Measurements from ENCODE around the gene ENTPD6. TPM values are rescaled to one million over a fixed set of nuclear protein-coding genes. Genes with fewer than 3 reads are reported as not detected.
"Not testable (repeated sequence)": the region's sequence is repeated elsewhere in the genome, so short reads cannot be mapped to it uniquely, and the experiment has no call there.

Gene ENTPD6
- total RNA-seq, 1 donor from 2014 or later = 43.0 TPM

GRCh38 chr20:25165128-25165527 is 30.4 kb upstream of the ENTPD6 start:
- Mint-ChIP-seq H3K4me1 (ENCODE audit: unreplicated experiment) (peaks cover 6% of the 10 kb centered on the region), H3K9me3 (ENCODE audit: unreplicated experiment) (no peaks in the 10 kb centered on the region), H3K4me3 (ENCODE audit: unreplicated experiment) (no peak overlapping the region), H3K27ac (ENCODE audit: unreplicated experiment) (no peak overlapping the region), H3K27me3 (ENCODE audit: unreplicated experiment) (no peaks in the 10 kb centered on the region), H3K36me3 (ENCODE audit: low read depth, unreplicated experiment) (no peaks in the 10 kb centered on the region)
- no peak for DNase-seq (ENCODE audit: low spot score)
- TF ChIP-seq CTCF (IDR thresholded peaks at IDR 0.05; ENCODE audit: unreplicated experiment) = no peak

DNA sequence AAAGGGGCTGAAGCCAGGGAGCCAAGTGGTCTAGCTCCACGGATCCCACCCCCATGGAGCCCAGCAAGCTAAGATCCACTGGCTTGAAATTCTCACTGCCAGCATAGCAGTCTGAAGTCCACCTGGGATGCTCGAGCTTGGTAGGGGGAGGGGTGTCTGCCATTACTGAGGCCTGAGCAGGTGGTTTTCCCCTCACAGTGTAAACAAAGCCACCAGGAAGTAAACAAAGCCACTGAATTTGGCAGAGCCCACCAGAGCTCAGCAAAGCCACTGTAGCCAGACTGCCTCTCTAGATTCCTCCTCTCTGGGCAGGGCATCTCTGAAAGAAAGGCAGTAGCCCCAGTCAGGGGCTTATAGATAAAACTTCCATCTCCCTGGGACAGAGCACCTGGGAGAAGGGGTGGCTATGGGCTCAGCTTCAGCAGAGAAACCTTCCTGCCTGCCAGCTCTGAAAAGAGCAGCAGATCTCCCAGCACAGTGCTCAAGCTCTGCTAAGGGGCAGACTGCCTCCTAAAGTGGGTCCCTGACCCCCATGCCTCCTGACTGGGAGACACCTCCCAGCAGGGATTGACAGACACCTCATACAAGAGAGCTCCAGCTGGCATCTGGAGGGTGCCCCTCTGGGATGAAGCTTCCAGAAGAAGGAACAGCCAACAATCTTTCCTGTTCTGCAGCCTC is 29.3 kb upstream of the ENTPD6 start:
- H3K9me3 Mint-ChIP-seq (ENCODE audit: unreplicated experiment); DNase-seq (ENCODE audit: low spot score); H3K4me1 Mint-ChIP-seq (ENCODE audit: unreplicated experiment); H3K36me3 Mint-ChIP-seq (ENCODE audit: low read depth, unreplicated experiment); H3K27ac Mint-ChIP-seq (ENCODE audit: unreplicated experiment); H3K27me3 Mint-ChIP-seq (ENCODE audit: unreplicated experiment); H3K4me3 Mint-ChIP-seq (ENCODE audit: unreplicated experiment): not testable (repeated sequence)

DNA sequence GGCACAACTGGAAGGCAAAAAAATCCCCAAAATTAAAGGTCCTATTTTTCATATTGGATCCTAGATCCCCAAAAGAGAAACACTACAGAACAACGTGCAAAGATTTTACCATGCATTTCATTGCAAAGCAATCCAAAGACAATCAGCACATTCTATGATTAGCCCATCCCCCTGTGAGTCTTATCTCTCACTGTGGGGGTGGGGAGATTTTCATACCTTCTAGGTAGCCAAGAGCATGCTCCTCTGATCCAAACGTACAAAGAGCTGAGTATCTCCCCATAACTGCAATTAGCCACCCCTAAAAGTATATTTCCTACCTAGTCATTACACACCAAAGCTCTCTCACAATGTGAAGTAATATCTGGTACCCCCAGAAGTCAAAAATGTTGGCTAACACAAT is 22.2 kb upstream of the ENTPD6 start:
- H3K27me3 Mint-ChIP-seq (ENCODE audit: unreplicated experiment) = no peaks in the 10 kb centered on the region
- H3K9me3 Mint-ChIP-seq (ENCODE audit: unreplicated experiment) = no peaks in the 10 kb centered on the region
- DNase-seq (ENCODE audit: low spot score) = no peak
- no peaks in the 10 kb centered on the region for H3K36me3 Mint-ChIP-seq (ENCODE audit: low read depth, unreplicated experiment)
- TF ChIP-seq CTCF (IDR thresholded peaks at IDR 0.05; ENCODE audit: unreplicated experiment) = no peak
- H3K4me3 Mint-ChIP-seq (ENCODE audit: unreplicated experiment) = no peak overlapping the region
- no peak overlapping the region for H3K27ac Mint-ChIP-seq (ENCODE audit: unreplicated experiment)
- H3K4me1 Mint-ChIP-seq (ENCODE audit: unreplicated experiment) = no peaks in the 10 kb centered on the region

GRCh38 chr20:25173886-25174308 is 21.6 kb upstream of the ENTPD6 start:
- Mint-ChIP-seq H3K4me1 (ENCODE audit: unreplicated experiment) (no peaks in the 10 kb centered on the region), H3K27ac (ENCODE audit: unreplicated experiment) (no peak overlapping the region), H3K27me3 (ENCODE audit: unreplicated experiment) (no peaks in the 10 kb centered on the region), H3K4me3 (ENCODE audit: unreplicated experiment) (no peak overlapping the region), H3K9me3 (ENCODE audit: unreplicated experiment) (no peaks in the 10 kb centered on the region), H3K36me3 (ENCODE audit: low read depth, unreplicated experiment) (no peaks in the 10 kb centered on the region)
- DNase-seq (ENCODE audit: low spot score) = no peak
- no peak for TF ChIP-seq CTCF (IDR thresholded peaks at IDR 0.05; ENCODE audit: unreplicated experiment)

GRCh38 chr20:25176184-25176583 is 19.3 kb upstream of the ENTPD6 start:
- H3K27ac Mint-ChIP-seq (ENCODE audit: unreplicated experiment) = no peak overlapping the region
- H3K9me3 Mint-ChIP-seq (ENCODE audit: unreplicated experiment) = no peaks in the 10 kb centered on the region
- no peak overlapping the region for H3K4me3 Mint-ChIP-seq (ENCODE audit: unreplicated experiment)
- DNase-seq (ENCODE audit: low spot score) = no peak
- H3K36me3 Mint-ChIP-seq (ENCODE audit: low read depth, unreplicated experiment) = no peaks in the 10 kb centered on the region
- H3K4me1 Mint-ChIP-seq (ENCODE audit: unreplicated experiment) = no peaks in the 10 kb centered on the region
- TF ChIP-seq CTCF (IDR thresholded peaks at IDR 0.05; ENCODE audit: unreplicated experiment) = no peak
- no peaks in the 10 kb centered on the region for H3K27me3 Mint-ChIP-seq (ENCODE audit: unreplicated experiment)
